Measurements from ENCODE around the gene HOXA3. TPM values are rescaled to one million over a fixed set of nuclear protein-coding genes. Genes with fewer than 3 reads are reported as not detected.

HOXA3 gene
- total and polyA plus RNA-seq, 3 experiments from 2014 or later, result not detected

GRCh38 chr7:27111042-27111750, 41.2 kb downstream of the HOXA3 start:
- Histone ChIP-seq H3K36me3 (ENCODE audit: insufficient read depth, low read length) (no peaks in the 10 kb centered on the region), H3K9me3 (ENCODE audit: low read length) (no peaks in the 10 kb centered on the region), H3K4me3 (ENCODE audit: low read length) (no peak overlapping the region), H3K27me3 (ENCODE audit: insufficient read depth, low read length, poor library complexity, severe bottlenecking) (no peaks in the 10 kb centered on the region), H3K4me1 (ENCODE audit: insufficient read depth, low read length) (no peaks in the 10 kb centered on the region), H3K27ac (ENCODE audit: low read depth, low read length) (no peak overlapping the region)
- POLR2A ChIA-PET, result no interaction called here
- no peak for DNase-seq
- H3K36me3 Mint-ChIP-seq, result no peaks in the 10 kb centered on the region
- H3K4me3 Mint-ChIP-seq, result no peak overlapping the region
- H3K27ac Mint-ChIP-seq, result no peak overlapping the region
- H3K9me3 Mint-ChIP-seq, result no peaks in the 10 kb centered on the region
- CTCF ChIA-PET, result interaction anchor here (0.6 kb wide), 1 partner anchor 1047 kb away, joined by 3 read pairs; no protein-coding TSS in a partner anchor
- H3K4me1 Mint-ChIP-seq, result no peaks in the 10 kb centered on the region
- peaks cover 9 to 16% of the 10 kb centered on the region in 2 donors for H3K27me3 Mint-ChIP-seq

GRCh38 chr7:27110186-27111031, 42.0 kb downstream of the HOXA3 start:
- Histone ChIP-seq H3K9me3 (ENCODE audit: low read length) (no peaks in the 10 kb centered on the region), H3K4me3 (ENCODE audit: low read length) (no peak overlapping the region), H3K27ac (ENCODE audit: low read depth, low read length) (no peak overlapping the region), H3K27me3 (ENCODE audit: insufficient read depth, low read length, poor library complexity, severe bottlenecking) (peaks cover 2% of the 10 kb centered on the region), H3K4me1 (ENCODE audit: insufficient read depth, low read length) (no peaks in the 10 kb centered on the region), H3K36me3 (ENCODE audit: insufficient read depth, low read length) (no peaks in the 10 kb centered on the region)
- H3K27ac Mint-ChIP-seq, result no peak overlapping the region
- no peaks in the 10 kb centered on the region for H3K9me3 Mint-ChIP-seq
- DNase-seq, result no peak
- POLR2A ChIA-PET, result no interaction called here
- peaks cover 6 to 23% of the 10 kb centered on the region in 2 donors for H3K27me3 Mint-ChIP-seq
- no peaks in the 10 kb centered on the region for H3K4me1 Mint-ChIP-seq
- CTCF ChIA-PET, result interaction anchor here (0.6 kb wide), 1 partner anchor 1046 kb away, joined by 3 read pairs; no protein-coding TSS in a partner anchor
- H3K4me3 Mint-ChIP-seq, result no peak overlapping the region
- no peaks in the 10 kb centered on the region for H3K36me3 Mint-ChIP-seq

GRCh38 chr7:27109466-27110185, 42.8 kb downstream of the HOXA3 start:
- Mint-ChIP-seq H3K4me3 (no peak overlapping the region), H3K4me1 (no peaks in the 10 kb centered on the region), H3K27ac (no peak overlapping the region), H3K27me3 (peaks cover 6 to 28% of the 10 kb centered on the region in 2 donors), H3K36me3 (no peaks in the 10 kb centered on the region), H3K9me3 (no peaks in the 10 kb centered on the region)
- CTCF ChIA-PET, result no interaction called here
- no peak for DNase-seq
- no peaks in the 10 kb centered on the region for H3K4me1 ChIP-seq (ENCODE audit: insufficient read depth, low read length)
- peaks cover 7% of the 10 kb centered on the region for H3K27me3 ChIP-seq (ENCODE audit: insufficient read depth, low read length, poor library complexity, severe bottlenecking)
- POLR2A ChIA-PET, result no interaction called here
- no peaks in the 10 kb centered on the region for H3K36me3 ChIP-seq (ENCODE audit: insufficient read depth, low read length)
- no peak overlapping the region for H3K4me3 ChIP-seq (ENCODE audit: low read length)
- H3K9me3 ChIP-seq (ENCODE audit: low read length), result no peaks in the 10 kb centered on the region
- no peak overlapping the region for H3K27ac ChIP-seq (ENCODE audit: low read depth, low read length)

- Histone ChIP-seq H3K27ac (ENCODE audit: low read depth, low read length) (no peak overlapping the region), H3K27me3 (ENCODE audit: insufficient read depth, low read length, poor library complexity, severe bottlenecking) (peaks cover 15% of the 10 kb centered on the region), H3K9me3 (ENCODE audit: low read length) (no peaks in the 10 kb centered on the region), H3K4me1 (ENCODE audit: insufficient read depth, low read length) (no peaks in the 10 kb centered on the region), H3K4me3 (ENCODE audit: low read length) (no peak overlapping the region), H3K36me3 (ENCODE audit: insufficient read depth, low read length) (no peaks in the 10 kb centered on the region)
- peaks cover 17 to 34% of the 10 kb centered on the region in 2 donors for H3K27me3 Mint-ChIP-seq
- no peak overlapping the region for H3K4me3 Mint-ChIP-seq
- no peaks in the 10 kb centered on the region for H3K36me3 Mint-ChIP-seq
- peaks cover 4 to 7% (median 5%) of the 10 kb centered on the region in 3 donors for H3K4me1 Mint-ChIP-seq
- H3K9me3 Mint-ChIP-seq, result no peaks in the 10 kb centered on the region
- no peak overlapping the region for H3K27ac Mint-ChIP-seq
- CTCF ChIA-PET, result no interaction called here
- DNase-seq, result no peak
- POLR2A ChIA-PET, result no interaction called here
Observed at GRCh38 chr7:27108390-27109127, 43.8 kb downstream of the HOXA3 start.

GRCh38 chr7:27107391-27108381, 44.7 kb downstream of the HOXA3 start:
- ChIA-PET POLR2A (no interaction called here), CTCF (no interaction called here)
- no peak for DNase-seq
- Mint-ChIP-seq H3K36me3 (no peaks in the 10 kb centered on the region), H3K4me3 (no peak overlapping the region), H3K4me1 (peaks cover 10 to 12% (median 10%) of the 10 kb centered on the region in 3 donors), H3K9me3 (no peaks in the 10 kb centered on the region), H3K27ac (no peak overlapping the region), H3K27me3 (peaks cover 23 to 43% of the 10 kb centered on the region in 2 donors)
- Histone ChIP-seq H3K27ac (ENCODE audit: low read depth, low read length) (no peak overlapping the region), H3K36me3 (ENCODE audit: insufficient read depth, low read length) (no peaks in the 10 kb centered on the region), H3K27me3 (ENCODE audit: insufficient read depth, low read length, poor library complexity, severe bottlenecking) (peaks cover 24% of the 10 kb centered on the region), H3K9me3 (ENCODE audit: low read length) (no peaks in the 10 kb centered on the region), H3K4me1 (ENCODE audit: insufficient read depth, low read length) (peaks cover 5% of the 10 kb centered on the region), H3K4me3 (ENCODE audit: low read length) (no peak overlapping the region)

GRCh38 chr7:27106901-27107240, 45.5 kb downstream of the HOXA3 start:
- ChIA-PET CTCF (no interaction called here), POLR2A (no interaction called here)
- Histone ChIP-seq H3K36me3 (ENCODE audit: insufficient read depth, low read length) (no peaks in the 10 kb centered on the region), H3K9me3 (ENCODE audit: low read length) (no peaks in the 10 kb centered on the region), H3K27ac (ENCODE audit: low read depth, low read length) (no peak overlapping the region), H3K4me3 (ENCODE audit: low read length) (no peak overlapping the region), H3K4me1 (ENCODE audit: insufficient read depth, low read length) (peaks cover 10% of the 10 kb centered on the region), H3K27me3 (ENCODE audit: insufficient read depth, low read length, poor library complexity, severe bottlenecking) (peaks cover 32% of the 10 kb centered on the region)
- Mint-ChIP-seq H3K4me1 (peaks cover 15 to 18% (median 17%) of the 10 kb centered on the region in 3 donors), H3K36me3 (no peaks in the 10 kb centered on the region), H3K27me3 (peaks cover 29 to 47% of the 10 kb centered on the region in 2 donors), H3K9me3 (no peaks in the 10 kb centered on the region), H3K27ac (no peak overlapping the region), H3K4me3 (no peak overlapping the region)
- no peak for DNase-seq

Data from CD8-positive, alpha-beta memory T cell (primary cell).